Amniotic stem cell (primary cell): Measurements from ENCODE around the gene G3BP1.
"Not testable (repeated sequence)": the region's sequence is repeated elsewhere in the genome, so short reads cannot be mapped to it uniquely, and the experiment has no call there.

Source experiments
- DNase-seq: peaks from one replicate; lab custom pipeline; 2025; lab: John Stamatoyannopoulos, UW

The G3BP1 gene

GRCh38 chr5:151755383-151755782 is 16.4 kb upstream of the G3BP1 start:
- no peak for DNase-seq

- no peak for DNase-seq
These were observed 14.3 kb upstream of the G3BP1 start for GRCh38 chr5:151757233-151758140.

GRCh38 chr5:151758141-151758429 is 13.7 kb upstream of the G3BP1 start:
- DNase-seq, result no peak

GRCh38 chr5:151758430-151759241 is 13.1 kb upstream of the G3BP1 start, which contains the start of gene ATOX1:
ATOX1 (minus strand) TSS chr5:151758631; CDS start chr5:151758551, 80 bp downstream.
- DNase-seq, result peak; percentile 93

- no peak for DNase-seq
These were observed 7.0 kb upstream of the G3BP1 start for GRCh38 chr5:151764801-151765200.

- no peak for DNase-seq
These were observed 4.8 kb upstream of the G3BP1 start for GRCh38 chr5:151766975-151767374.

- peak; percentile 37 for DNase-seq
These were observed 1.1 kb upstream of the G3BP1 start for GRCh38 chr5:151770383-151771258.

GRCh38 chr5:151772029-151772845 is 483 bp downstream of the G3BP1 start:
- DNase-seq, result no peak

- no peak for DNase-seq
These were observed 1.2 kb downstream of the G3BP1 start for GRCh38 chr5:151772846-151773561.

GRCh38 chr5:151773951-151774350 is 2.2 kb downstream of the G3BP1 start:
- no peak for DNase-seq

GRCh38 chr5:151775025-151775606 is 3.4 kb downstream of the G3BP1 start:
- no peak for DNase-seq

- DNase-seq, result no peak
These were observed 7.9 kb downstream of the G3BP1 start for GRCh38 chr5:151779531-151780125.

GRCh38 chr5:151780348-151780747 is 8.6 kb downstream of the G3BP1 start:
- DNase-seq, result no peak

- no peak for DNase-seq
These were observed 9.4 kb downstream of the G3BP1 start for GRCh38 chr5:151781201-151781600.

- not testable (repeated sequence) for DNase-seq
These were observed 11.9 kb downstream of the G3BP1 start for GRCh38 chr5:151783664-151784063.

GRCh38 chr5:151784141-151784540 is 12.4 kb downstream of the G3BP1 start:
- DNase-seq, result no peak

- DNase-seq, result no peak
These were observed 14.7 kb downstream of the G3BP1 start for GRCh38 chr5:151786468-151786867.

GRCh38 chr5:151787817-151788216 is 16.1 kb downstream of the G3BP1 start:
- DNase-seq, result no peak

GRCh38 chr5:151793358-151793757 is 21.6 kb downstream of the G3BP1 start:
- DNase-seq, result no peak

GRCh38 chr5:151795426-151795825 is 23.7 kb downstream of the G3BP1 start:
- no peak for DNase-seq
